ENCODE data around the gene ZNF20. TPM values are rescaled to one million over a fixed set of nuclear protein-coding genes. Genes with fewer than 3 reads are reported as not detected.

ZNF20 gene
- total and polyA plus RNA-seq, 2 donors (not counting 1 experiment from before 2014, with no cell fraction given) = 1.6 to 10.6 TPM

DNA sequence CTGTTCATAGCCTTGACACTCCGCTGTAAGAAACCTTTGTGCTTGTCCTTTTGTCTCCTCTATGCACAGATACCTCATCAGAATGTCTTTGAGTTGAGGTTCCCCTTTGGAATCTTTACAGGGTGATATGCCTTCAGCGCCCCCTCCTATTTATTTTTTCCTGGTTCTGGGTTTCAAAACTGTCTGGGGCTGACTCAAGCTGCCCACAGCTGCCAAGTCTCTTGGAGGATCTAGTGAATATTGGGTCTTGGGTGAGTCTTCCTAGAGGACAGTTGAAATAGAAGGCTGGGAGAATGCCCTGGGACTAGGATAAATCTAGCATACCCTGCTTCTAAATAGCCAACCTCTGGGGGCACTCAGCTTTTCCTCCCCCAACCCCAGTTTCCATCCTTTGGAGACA is 23.7 kb upstream of the ZNF20 start:
- Histone ChIP-seq H3K9ac (ENCODE audit: low read length) (peak overlapping the region; percentile 99), H3K9me3 (ENCODE audit: control extremely low read depth in 1 of 3, control insufficient read depth in 2 of 3, insufficient read depth in 1 of 3, low read length in 2 of 3) (peaks cover 0 to 4% (median 0%) of the 10 kb centered on the region in 3 donors), H2AFZ (ENCODE audit: insufficient read depth, low read depth, low read length, poor library complexity, severe bottlenecking) (peak overlapping the region; percentile 80), H3K27me3 (replicated peaks in 1 of 4; ENCODE audit: control extremely low read depth in 1 of 4, control insufficient read depth in 3 of 4, insufficient read depth in 4 of 4, low read length in 3 of 4) (no peaks in the 10 kb centered on the region), H3K4me3 (ENCODE audit: control extremely low read depth in 1 of 5, extremely low read depth in 1 of 5, insufficient read depth in 1 of 5, low read depth in 2 of 5, low read length in 4 of 5) (peak overlapping the region; percentile 22 to 96 (median 91)), H4K20me1 (ENCODE audit: control insufficient read depth, insufficient read depth, low read length, poor library complexity, severe bottlenecking) (peaks cover 18% of the 10 kb centered on the region), H3K27ac (ENCODE audit: low read length in 2 of 2) (peak overlapping the region; percentile 96 to 99), H3K79me2 (ENCODE audit: control insufficient read depth, insufficient read depth, low read length) (peaks cover 74% of the 10 kb centered on the region), H3K4me2 (replicated peaks; ENCODE audit: low read depth, low read length, poor library complexity, severe bottlenecking) (peak overlapping the region; percentile 74), H3K4me1 (ENCODE audit: control insufficient read depth in 2 of 2, insufficient read depth in 2 of 2, low read length in 2 of 2) (peaks cover 10 to 15% of the 10 kb centered on the region in 2 donors), H3K36me3 (replicated peaks in 1 of 2; ENCODE audit: control extremely low read depth in 1 of 2, control insufficient read depth in 1 of 2, extremely low read depth in 1 of 2, insufficient read depth in 2 of 2, low read length in 1 of 2) (peaks cover 0 to 12% of the 10 kb centered on the region in 2 experiments)
- ChIA-PET CTCF (interaction anchor here (0.9 to 1.4 kb wide), 4 partner anchors 26 to 366 kb away, joined by 3 to 6 read pairs (median 4); partner anchors contain the start of gene ZNF491), POLR2A (interaction anchor here (0.5 to 1.4 kb wide), 5 partner anchors 12 to 940 kb away, joined by 3 to 9 read pairs (median 6); partner anchors contain the start of genes ZNF20, ZNF563 and ZNF799)
- Mint-ChIP-seq H3K4me1 (peaks cover 34% of the 10 kb centered on the region), H3K9me3 (ENCODE audit: insufficient read depth) (no peaks in the 10 kb centered on the region), H3K27me3 (no peaks in the 10 kb centered on the region), H3K27ac (peak overlapping the region; percentile 92), H3K4me3 (peak overlapping the region; percentile 92)
- TF ChIP-seq EZH2 (IDR thresholded peaks at IDR 0.05; ENCODE audit: borderline replicate concordance, insufficient read depth, low read depth, low read length, poor library complexity, severe bottlenecking) (no peak), CTCF (IDR thresholded peaks at IDR 0.05) (no peak)
- intact Hi-C loops (cut with micrococcal nuclease) = loop anchor here (1.0 to 10.0 kb wide), 5 partner anchors 23 to 387 kb away; partner anchors contain the start of genes ZNF20, ZNF44, ZNF563 and ZNF564
- WGBS (ENCODE audit: insufficient coverage) = 33% methylated on average over 1 of the region's 2 CpGs
- no peak for ATAC-seq (ENCODE audit: low read depth)
- no peak for DNase-seq
